ENCODE measurements around the gene LY6G6F. TPM values are rescaled to one million over a fixed set of nuclear protein-coding genes. Genes with fewer than 3 reads are reported as not detected.

The LY6G6F gene
- total and polyA plus RNA-seq, 2 experiments from 2014 or later, result not detected

- H3K27me3 ChIP-seq (ENCODE audit: insufficient read depth), result no peaks in the 10 kb centered on the region
- H3K4me3 ChIP-seq, result no peak overlapping the region
- no peaks in the 10 kb centered on the region for H3K4me1 Mint-ChIP-seq
- no peaks in the 10 kb centered on the region for H4K20me1 ChIP-seq (replicated peaks; ENCODE audit: insufficient read depth)
- H3K9me3 Mint-ChIP-seq, result no peaks in the 10 kb centered on the region
- DNase-seq (ENCODE audit: low spot score) (no peak), ATAC-seq (no peak)
- no peaks in the 10 kb centered on the region for H3F3A ChIP-seq (replicated peaks; ENCODE audit: low read depth)
- TF ChIP-seq EZH2 (IDR thresholded peaks at IDR 0.05; ENCODE audit: low read depth, unreplicated experiment), result no peak
- no peak for TF ChIP-seq CREB1 (CRISPR knock-in tag; IDR thresholded peaks at IDR 0.05; ENCODE audit: low read depth)
- TF ChIP-seq, protein P1, sequence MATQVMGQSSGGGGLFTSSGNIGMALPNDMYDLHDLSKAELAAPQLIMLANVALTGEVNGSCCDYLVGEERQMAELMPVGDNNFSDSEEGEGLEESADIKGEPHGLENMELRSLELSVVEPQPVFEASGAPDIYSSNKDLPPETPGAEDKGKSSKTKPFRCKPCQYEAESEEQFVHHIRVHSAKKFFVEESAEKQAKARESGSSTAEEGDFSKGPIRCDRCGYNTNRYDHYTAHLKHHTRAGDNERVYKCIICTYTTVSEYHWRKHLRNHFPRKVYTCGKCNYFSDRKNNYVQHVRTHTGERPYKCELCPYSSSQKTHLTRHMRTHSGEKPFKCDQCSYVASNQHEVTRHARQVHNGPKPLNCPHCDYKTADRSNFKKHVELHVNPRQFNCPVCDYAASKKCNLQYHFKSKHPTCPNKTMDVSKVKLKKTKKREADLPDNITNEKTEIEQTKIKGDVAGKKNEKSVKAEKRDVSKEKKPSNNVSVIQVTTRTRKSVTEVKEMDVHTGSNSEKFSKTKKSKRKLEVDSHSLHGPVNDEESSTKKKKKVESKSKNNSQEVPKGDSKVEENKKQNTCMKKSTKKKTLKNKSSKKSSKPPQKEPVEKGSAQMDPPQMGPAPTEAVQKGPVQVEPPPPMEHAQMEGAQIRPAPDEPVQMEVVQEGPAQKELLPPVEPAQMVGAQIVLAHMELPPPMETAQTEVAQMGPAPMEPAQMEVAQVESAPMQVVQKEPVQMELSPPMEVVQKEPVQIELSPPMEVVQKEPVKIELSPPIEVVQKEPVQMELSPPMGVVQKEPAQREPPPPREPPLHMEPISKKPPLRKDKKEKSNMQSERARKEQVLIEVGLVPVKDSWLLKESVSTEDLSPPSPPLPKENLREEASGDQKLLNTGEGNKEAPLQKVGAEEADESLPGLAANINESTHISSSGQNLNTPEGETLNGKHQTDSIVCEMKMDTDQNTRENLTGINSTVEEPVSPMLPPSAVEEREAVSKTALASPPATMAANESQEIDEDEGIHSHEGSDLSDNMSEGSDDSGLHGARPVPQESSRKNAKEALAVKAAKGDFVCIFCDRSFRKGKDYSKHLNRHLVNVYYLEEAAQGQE (IDR thresholded peaks at IDR 0.05; ENCODE audit: unreplicated experiment), result no peak
- no peak for TF ChIP-seq NANOG (IDR thresholded peaks at IDR 0.05; ENCODE audit: borderline replicate concordance)
- no peak for TF ChIP-seq CTCF (conservative IDR thresholded peaks at IDR 0.05; ENCODE audit: low read depth in 2 of 2)
- no peak for TF ChIP-seq JUNB (IDR thresholded peaks at IDR 0.05; ENCODE audit: unreplicated experiment)
- TF ChIP-seq ETS1 (IDR thresholded peaks at IDR 0.05), result no peak
- TF ChIP-seq ZNF462 (CRISPR knock-in tag; IDR thresholded peaks at IDR 0.05), result no peak
- no peak for TF ChIP-seq STAT1 (IDR thresholded peaks at IDR 0.05; ENCODE audit: unreplicated experiment)
- TF ChIP-seq POLR2AphosphoS5 (IDR thresholded peaks at IDR 0.05; ENCODE audit: low read depth), result no peak
- no peak for TF ChIP-seq EZH2phosphoT487 (IDR thresholded peaks at IDR 0.05; ENCODE audit: unreplicated experiment)
- no peak overlapping the region for H3K4me2 ChIP-seq
- H3K36me3 ChIP-seq (ENCODE audit: insufficient read depth), result peaks cover 6% of the 10 kb centered on the region; the same call in 1 of the 2 replicates
- H3K27me3 Mint-ChIP-seq (ENCODE audit: insufficient read depth, low read depth, poor library complexity), result peaks cover 3% of the 10 kb centered on the region
- H3K4me3 Mint-ChIP-seq, result no peak overlapping the region
- no peak overlapping the region for H3K27ac ChIP-seq (ENCODE audit: low read depth)
- no peaks in the 10 kb centered on the region for H3K4me1 ChIP-seq (ENCODE audit: insufficient read depth)
- H3K27ac Mint-ChIP-seq, result no peak overlapping the region
- H2AFZ ChIP-seq, result no peak overlapping the region
- no peaks in the 10 kb centered on the region for H3K79me2 ChIP-seq (replicated peaks; ENCODE audit: insufficient read depth)
- H3K36me3 Mint-ChIP-seq (ENCODE audit: low read depth), result peaks cover 22% of the 10 kb centered on the region
- no peaks in the 10 kb centered on the region for H3K9me2 ChIP-seq (ENCODE audit: insufficient read depth)
These were observed 14.3 kb upstream of the LY6G6F start for GRCh38 chr6:31692353-31692752.
